ENCODE measurements around the gene RPL13. TPM values are rescaled to one million over a fixed set of nuclear protein-coding genes. Genes with fewer than 3 reads are reported as not detected.

RPL13 gene
- total and polyA plus RNA-seq, 2 of the 13 experiments (the other 11 are each of a cell fraction or from before 2014, with no cell fraction given), result 2,988 to 4,411 TPM

DNA sequence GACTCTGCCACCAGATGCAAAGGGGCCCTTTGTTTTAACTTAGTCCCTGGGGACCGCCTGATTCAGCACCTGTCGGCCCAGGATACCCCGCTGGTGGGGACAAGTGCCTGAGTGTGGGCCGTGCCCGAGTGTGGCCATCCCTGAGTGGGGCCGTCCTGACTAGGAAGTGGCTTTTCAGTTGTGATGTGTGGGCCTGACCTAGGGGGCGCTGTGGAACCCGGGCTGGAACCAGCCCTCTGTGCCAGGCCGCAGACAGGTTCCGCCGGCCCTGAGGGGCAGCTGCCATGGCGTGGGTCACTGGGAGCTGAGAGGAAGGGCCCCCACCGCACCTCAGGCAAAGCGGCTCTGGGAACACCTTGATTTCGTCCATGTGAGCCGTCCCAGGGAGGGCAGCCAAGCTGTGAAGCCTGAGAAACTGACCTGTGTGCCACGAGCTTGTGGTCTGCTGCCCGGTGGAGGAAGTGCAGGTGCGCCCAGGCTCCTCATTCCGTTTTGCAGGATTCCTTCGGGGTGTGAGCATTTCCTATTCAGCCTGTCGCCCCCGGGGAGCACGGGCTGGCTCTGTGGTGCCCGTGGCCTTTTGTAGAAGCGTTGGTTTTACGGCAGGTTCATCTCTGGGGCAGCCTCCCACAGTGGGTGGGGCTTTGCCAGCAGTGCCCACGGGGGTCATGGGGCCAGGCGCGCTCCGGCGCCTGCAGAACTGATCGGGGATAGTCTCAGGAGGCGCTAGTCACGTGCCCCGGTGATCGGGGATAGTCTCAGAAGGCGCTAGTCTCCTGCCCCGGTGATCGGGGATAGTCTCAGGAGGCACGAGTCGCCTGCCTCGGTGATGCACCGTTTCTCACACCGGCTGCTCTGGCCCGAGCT, 5.3 kb downstream of the RPL13 start (continued):
- TF ChIP-seq ZNF724P (CRISPR knock-in tag; IDR thresholded peaks at IDR 0.05; ENCODE audit: borderline replicate concordance) (no peak), KLF12 (CRISPR knock-in tag; IDR thresholded peaks at IDR 0.05; ENCODE audit: borderline replicate concordance) (0 out of 2 replicates have a peak, but pooled peaks have one; percentile 43), RNF2 (conservative IDR thresholded peaks at IDR 0.05; ENCODE audit: low read depth) (0 out of 2 replicates have a peak, but pooled peaks have one; percentile 34), SP140L (CRISPR knock-in tag; IDR thresholded peaks at IDR 0.05; ENCODE audit: borderline replicate concordance) (no peak), MZF1 (CRISPR knock-in tag; IDR thresholded peaks at IDR 0.05; ENCODE audit: borderline replicate concordance) (no peak), DNMT1 (CRISPR knock-in tag; IDR thresholded peaks at IDR 0.05) (0 out of 2 replicates have a peak, but pooled peaks have one; percentile 28), ZNF577 (CRISPR knock-in tag; IDR thresholded peaks at IDR 0.05; ENCODE audit: borderline replicate concordance, low read depth) (no peak; the same call in 1 of the 2 replicates), WIZ (CRISPR knock-in tag; IDR thresholded peaks at IDR 0.05) (no peak), NFIB (CRISPR knock-in tag; IDR thresholded peaks at IDR 0.05; ENCODE audit: borderline replicate concordance) (no peak), LCORL (IDR thresholded peaks at IDR 0.05) (no peak), LCORL (CRISPR knock-in tag; IDR thresholded peaks at IDR 0.05) (no peak; the same call in 1 of the 2 replicates), KAT2B (IDR thresholded peaks at IDR 0.05; ENCODE audit: borderline replicate concordance, low read depth, low read length) (no peak), ZNF232 (CRISPR knock-in tag; IDR thresholded peaks at IDR 0.05; ENCODE audit: borderline replicate concordance) (no peak; the same call in 1 of the 2 replicates), ZNF354B (CRISPR knock-in tag; IDR thresholded peaks at IDR 0.05) (no peak), ZNF781 (CRISPR knock-in tag; IDR thresholded peaks at IDR 0.05; ENCODE audit: borderline replicate concordance, not compliant biosample characterization) (no peak), ZNF251 (CRISPR knock-in tag; IDR thresholded peaks at IDR 0.05) (no peak), ZNF468 (CRISPR knock-in tag; IDR thresholded peaks at IDR 0.05) (no peak), THAP11 (CRISPR knock-in tag; IDR thresholded peaks at IDR 0.05) (no peak)
- TF ChIP-seq, protein P1, sequence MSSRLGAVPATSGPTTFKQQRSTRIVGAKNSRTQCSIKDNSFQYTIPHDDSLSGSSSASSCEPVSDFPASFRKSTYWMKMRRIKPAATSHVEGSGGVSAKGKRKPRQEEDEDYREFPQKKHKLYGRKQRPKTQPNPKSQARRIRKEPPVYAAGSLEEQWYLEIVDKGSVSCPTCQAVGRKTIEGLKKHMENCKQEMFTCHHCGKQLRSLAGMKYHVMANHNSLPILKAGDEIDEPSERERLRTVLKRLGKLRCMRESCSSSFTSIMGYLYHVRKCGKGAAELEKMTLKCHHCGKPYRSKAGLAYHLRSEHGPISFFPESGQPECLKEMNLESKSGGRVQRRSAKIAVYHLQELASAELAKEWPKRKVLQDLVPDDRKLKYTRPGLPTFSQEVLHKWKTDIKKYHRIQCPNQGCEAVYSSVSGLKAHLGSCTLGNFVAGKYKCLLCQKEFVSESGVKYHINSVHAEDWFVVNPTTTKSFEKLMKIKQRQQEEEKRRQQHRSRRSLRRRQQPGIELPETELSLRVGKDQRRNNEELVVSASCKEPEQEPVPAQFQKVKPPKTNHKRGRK (CRISPR knock-in tag; IDR thresholded peaks at IDR 0.05), result no peak
- TF ChIP-seq, protein P2, sequence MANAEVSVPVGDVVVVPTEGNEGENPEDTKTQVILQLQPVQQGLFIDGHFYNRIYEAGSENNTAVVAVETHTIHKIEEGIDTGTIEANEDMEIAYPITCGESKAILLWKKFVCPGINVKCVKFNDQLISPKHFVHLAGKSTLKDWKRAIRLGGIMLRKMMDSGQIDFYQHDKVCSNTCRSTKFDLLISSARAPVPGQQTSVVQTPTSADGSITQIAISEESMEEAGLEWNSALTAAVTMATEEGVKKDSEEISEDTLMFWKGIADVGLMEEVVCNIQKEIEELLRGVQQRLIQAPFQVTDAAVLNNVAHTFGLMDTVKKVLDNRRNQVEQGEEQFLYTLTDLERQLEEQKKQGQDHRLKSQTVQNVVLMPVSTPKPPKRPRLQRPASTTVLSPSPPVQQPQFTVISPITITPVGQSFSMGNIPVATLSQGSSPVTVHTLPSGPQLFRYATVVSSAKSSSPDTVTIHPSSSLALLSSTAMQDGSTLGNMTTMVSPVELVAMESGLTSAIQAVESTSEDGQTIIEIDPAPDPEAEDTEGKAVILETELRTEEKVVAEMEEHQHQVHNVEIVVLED (CRISPR knock-in tag; IDR thresholded peaks at IDR 0.05; ENCODE audit: borderline replicate concordance), result peak; percentile 47; the same call in 1 of the 2 replicates
- TF ChIP-seq, protein P3, sequence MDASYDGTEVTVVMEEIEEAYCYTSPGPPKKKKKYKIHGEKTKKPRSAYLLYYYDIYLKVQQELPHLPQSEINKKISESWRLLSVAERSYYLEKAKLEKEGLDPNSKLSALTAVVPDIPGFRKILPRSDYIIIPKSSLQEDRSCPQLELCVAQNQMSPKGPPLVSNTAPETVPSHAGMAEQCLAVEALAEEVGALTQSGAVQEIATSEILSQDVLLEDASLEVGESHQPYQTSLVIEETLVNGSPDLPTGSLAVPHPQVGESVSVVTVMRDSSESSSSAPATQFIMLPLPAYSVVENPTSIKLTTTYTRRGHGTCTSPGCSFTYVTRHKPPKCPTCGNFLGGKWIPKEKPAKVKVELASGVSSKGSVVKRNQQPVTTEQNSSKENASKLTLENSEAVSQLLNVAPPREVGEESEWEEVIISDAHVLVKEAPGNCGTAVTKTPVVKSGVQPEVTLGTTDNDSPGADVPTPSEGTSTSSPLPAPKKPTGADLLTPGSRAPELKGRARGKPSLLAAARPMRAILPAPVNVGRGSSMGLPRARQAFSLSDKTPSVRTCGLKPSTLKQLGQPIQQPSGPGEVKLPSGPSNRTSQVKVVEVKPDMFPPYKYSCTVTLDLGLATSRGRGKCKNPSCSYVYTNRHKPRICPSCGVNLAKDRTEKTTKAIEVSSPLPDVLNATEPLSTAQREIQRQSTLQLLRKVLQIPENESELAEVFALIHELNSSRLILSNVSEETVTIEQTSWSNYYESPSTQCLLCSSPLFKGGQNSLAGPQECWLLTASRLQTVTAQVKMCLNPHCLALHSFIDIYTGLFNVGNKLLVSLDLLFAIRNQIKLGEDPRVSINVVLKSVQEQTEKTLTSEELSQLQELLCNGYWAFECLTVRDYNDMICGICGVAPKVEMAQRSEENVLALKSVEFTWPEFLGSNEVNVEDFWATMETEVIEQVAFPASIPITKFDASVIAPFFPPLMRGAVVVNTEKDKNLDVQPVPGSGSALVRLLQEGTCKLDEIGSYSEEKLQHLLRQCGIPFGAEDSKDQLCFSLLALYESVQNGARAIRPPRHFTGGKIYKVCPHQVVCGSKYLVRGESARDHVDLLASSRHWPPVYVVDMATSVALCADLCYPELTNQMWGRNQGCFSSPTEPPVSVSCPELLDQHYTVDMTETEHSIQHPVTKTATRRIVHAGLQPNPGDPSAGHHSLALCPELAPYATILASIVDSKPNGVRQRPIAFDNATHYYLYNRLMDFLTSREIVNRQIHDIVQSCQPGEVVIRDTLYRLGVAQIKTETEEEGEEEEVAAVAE (CRISPR knock-in tag; IDR thresholded peaks at IDR 0.05; ENCODE audit: borderline replicate concordance), result no peak
